NCI-H524 (cell line): ENCODE data around the gene SLC25A1.

Source experiments
- DNase-seq, 2 experiments: peaks; one replicate each; lab custom pipeline; 2025; lab: John Stamatoyannopoulos, UW

Gene SLC25A1

GRCh38 chr22:19137384-19138216, 40.9 kb downstream of the SLC25A1 start:
- no peak for DNase-seq

GRCh38 chr22:19136915-19137314, 41.6 kb downstream of the SLC25A1 start:
- DNase-seq: no peak

- DNase-seq: no peak
Measured at GRCh38 chr22:19134874-19135273, 43.7 kb downstream of the SLC25A1 start.

GRCh38 chr22:19134176-19134831, 44.2 kb downstream of the SLC25A1 start:
- no peak for DNase-seq

- no peak for DNase-seq
Measured at GRCh38 chr22:19133561-19133960, 45.0 kb downstream of the SLC25A1 start.

- no peak for DNase-seq
Measured at GRCh38 chr22:19132693-19133400, 45.7 kb downstream of the SLC25A1 start.

- no peak for DNase-seq
Measured at GRCh38 chr22:19132153-19132552, 46.4 kb downstream of the SLC25A1 start.

- DNase-seq: no peak
Measured at GRCh38 chr22:19131685-19132015, 46.9 kb downstream of the SLC25A1 start.

- DNase-seq: no peak
Measured at GRCh38 chr22:19130959-19131684, 47.4 kb downstream of the SLC25A1 start, which contains the start of gene TSSK2. TSSK2 (plus strand) TSS chr22:19131308; CDS start chr22:19131400, 92 bp downstream.

GRCh38 chr22:19129871-19130270, 48.7 kb downstream of the SLC25A1 start:
- no peak for DNase-seq

GRCh38 chr22:19128946-19129727, 49.4 kb downstream of the SLC25A1 start:
- DNase-seq: no peak

GRCh38 chr22:19128009-19128401, 50.5 kb downstream of the SLC25A1 start:
- DNase-seq: no peak

GRCh38 chr22:19127329-19128008, 51.1 kb downstream of the SLC25A1 start:
- DNase-seq: no peak

- DNase-seq: no peak
Measured at GRCh38 chr22:19126309-19127273, 51.9 kb downstream of the SLC25A1 start.
